Measurements from ENCODE around the gene NDST4.

Gene NDST4

DNA sequence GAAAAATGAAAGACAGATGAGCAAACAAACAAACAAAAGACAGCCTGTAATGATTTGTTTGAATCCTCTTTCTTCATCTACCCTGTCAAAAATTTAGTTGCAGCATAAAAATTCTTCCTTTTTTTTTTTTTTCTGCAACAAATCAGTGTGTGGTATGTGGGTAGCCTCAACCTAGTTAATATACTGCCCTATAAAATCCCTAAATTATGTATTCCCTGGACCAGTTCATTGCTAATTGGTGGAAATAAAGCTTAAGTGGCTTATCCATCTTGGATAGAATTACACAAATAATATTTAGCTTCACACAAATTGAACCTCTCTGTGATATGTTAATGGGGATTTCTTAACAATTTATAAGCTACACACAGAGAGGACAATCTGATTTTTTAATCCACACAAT lies 208.4 kb downstream of the NDST4 start:
- no peak for DNase-seq (ENCODE audit: low read depth)

DNA sequence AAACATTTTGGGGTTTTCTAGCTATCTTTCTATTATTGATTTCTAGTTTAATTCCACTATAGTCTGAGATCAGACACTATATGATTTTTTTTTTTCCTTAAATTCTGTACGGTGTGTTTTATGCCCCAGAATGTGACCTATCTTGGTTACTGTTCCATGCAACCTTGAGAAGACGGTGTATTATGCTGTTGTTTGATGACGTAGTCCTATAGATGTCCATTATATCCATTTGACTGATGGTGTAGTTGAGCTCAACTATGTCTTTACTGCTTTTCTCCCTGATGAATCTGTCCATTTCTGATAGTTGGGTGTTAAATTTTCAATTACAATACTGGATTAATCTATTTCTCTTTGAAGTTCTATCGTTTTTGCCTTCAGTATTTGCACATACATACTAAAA lies 212.5 kb downstream of the NDST4 start:
- DNase-seq (ENCODE audit: low read depth), result no peak

DNA sequence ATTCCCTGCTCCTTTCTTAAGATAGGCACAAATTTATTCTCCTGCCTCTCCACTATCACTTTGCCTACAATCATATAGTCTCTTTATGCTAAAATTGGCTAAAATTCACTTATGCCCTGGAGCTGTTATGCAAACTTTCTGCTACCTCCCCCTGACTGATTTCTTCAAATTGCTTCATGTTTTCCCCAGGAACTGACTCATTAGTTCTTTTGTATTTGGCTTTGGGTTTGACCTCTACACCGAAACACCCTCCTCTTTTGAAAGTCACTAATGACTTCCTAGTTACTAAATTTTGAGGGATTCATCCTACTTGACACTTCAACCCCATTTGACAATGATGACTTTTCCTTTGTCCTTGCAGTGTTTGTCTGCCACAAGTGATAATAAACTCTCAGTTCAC lies 222.6 kb downstream of the NDST4 start:
- no peak for DNase-seq (ENCODE audit: low read depth)

DNA sequence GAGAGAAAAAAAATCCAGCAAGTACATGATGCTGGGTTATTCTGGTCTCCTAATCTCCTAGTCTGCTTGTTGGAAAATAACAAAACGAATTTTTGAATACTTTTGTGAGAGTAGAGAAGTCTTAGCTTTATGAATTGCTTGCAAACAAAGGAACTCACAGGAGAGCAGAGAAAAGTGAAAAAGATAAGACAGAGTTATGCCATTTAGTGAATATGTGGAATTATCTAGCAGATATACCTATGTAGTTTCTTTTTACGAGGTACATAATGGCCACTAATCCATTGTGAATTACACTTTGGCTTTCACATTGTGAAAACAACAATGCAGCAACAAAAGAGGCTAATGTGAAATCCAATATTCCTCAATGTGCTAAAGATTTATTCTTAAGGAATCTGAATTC lies 226.7 kb downstream of the NDST4 start:
- DNase-seq (ENCODE audit: low read depth), result no peak

DNA sequence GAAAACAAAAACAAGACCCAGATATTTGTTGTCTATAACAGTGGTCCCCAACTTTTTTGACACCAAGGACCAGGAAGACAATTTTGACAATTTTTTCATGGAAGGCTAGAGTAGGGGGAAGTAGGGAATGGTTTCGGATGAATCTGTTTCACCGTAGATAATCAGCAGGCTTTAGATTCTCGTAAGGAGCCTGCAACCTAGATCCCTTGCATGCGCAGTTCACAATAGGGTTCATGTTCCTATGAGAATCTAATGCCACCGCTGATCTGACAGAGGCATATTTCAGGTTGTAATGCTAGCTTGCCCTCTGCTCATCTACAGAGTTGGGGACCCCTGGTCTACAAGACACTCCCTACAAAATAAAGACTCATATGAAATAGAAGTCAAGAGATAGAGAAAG lies 229.8 kb downstream of the NDST4 start:
- DNase-seq (ENCODE audit: low read depth), result no peak

DNA sequence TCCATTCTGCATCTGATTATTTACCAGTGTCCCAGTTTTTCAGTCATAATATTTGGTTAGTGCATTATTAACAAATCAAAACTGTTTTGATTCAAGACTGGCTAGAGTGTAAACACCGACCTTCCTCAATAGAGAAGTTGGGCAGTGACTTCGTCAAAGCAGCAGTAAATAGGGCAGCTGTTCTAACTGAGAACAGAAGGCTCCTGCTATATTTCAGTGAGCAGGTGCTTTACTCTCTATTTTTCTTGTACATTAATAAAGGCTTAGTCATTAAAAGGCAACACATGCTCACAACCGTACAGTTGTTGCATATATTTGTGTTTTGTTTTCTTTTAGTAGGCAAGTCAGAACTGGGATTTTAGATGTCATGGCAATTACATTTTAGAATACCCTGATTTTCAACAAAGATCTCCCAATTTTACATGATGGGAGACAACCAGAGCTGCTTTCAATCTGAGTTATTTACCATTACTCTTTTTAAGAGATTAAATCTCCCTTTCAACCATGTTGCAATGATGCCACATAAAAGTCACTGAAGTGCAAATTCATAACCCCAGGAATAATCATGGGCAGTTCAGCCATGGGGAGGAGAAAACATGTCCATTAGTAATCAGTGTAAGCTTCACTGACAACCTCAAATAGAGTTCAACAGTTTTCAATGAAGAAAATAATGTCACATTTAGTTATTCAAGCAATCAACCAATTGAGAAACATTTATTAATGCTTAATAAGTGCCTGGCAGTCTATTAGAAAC lies 233.3 kb downstream of the NDST4 start:
- no peak for DNase-seq (ENCODE audit: low read depth)

DNA sequence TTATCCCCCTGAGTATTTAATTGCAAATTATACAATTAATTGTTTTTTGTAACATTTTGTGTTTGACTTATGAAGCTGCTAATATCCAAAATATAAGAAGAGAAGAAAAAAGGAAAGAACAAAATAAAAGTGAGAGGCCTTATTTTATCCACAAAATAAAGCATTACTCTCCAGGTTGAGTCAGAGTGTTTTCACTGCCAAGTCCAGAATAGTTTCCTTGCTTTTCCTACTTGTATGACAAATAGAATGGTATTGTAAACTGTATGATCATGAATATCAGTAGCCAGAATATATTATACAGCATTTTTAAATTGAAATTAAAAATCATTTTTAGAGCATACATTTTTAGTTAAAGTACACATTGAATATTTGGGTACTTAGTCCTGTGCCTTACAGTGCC lies 237.8 kb downstream of the NDST4 start:
- no peak for DNase-seq (ENCODE audit: low read depth)

DNA sequence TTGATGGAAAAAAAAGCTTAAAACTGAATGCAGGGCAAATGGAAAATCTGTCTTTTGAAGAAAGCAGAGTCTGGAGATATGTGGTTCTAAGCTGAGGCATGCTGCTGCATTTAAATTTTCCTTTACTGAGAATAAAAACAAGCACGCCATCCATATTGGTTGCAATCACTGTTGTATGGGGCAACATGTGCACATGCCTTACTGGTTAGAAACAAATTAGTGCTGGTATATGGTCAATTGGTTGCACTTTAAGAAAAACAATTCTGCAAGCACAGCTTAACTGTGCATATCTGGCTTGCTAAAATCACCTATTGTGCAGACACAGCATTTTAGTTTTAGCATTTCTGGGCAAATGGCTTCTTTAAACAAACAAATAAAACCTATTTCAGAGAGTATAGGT lies 239.1 kb downstream of the NDST4 start:
- no peak for DNase-seq (ENCODE audit: low read depth)

DNA sequence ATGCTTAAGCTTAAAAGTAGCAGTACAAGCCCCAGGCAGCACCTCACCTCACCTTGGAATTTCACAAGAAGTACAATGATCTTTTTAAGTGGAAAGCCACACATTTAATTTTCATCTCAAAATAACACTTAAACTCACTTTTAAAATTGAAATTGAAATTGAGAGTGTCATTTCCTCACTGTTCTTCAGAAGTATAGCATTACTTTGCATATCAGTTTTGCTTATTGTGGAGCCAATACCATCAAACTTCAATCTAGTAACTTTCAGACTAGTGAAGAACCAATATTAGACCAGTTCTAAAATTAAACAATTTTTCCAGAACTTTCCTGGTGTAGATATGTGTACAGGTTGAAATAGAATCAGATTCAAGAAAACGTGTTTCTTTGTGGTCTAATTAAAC lies 242.4 kb downstream of the NDST4 start:
- no peak for DNase-seq (ENCODE audit: low read depth)

DNA sequence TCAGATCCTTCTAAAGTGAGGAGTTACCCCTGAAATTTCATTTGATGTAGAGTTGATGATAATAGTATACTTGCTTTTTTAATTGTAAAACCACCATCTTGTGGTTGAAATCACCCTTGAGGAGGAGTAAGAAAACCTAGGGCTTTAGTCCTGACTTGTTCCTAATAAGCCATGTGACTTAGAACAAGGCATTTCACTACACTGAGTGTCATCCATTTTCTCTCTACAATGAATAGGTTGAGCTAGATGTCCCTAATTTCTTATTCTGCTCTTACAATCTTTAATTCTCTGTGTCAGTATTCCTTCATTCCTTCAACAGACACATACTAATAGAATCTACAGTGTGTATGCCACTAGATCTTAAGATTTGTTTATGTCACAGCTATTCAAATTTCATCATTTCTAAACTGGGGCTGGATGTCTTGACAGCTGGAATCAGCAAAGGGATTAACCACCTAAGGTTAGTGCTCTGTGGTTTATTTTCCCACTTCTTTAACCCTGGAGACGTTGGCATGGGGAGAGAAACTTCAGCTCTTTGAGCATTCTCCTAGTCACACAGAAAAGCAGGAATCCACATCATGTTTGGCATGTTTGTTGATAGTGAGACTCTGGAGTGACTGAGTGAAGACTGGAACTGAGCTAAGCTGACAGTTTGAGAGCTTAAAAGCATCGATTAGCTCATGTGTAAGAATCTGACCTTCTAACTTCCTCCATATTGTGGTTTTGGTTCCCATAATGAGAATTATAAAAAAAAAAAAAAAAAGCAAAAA lies 246.3 kb downstream of the NDST4 start:
- DNase-seq (ENCODE audit: low read depth), result no peak

DNA sequence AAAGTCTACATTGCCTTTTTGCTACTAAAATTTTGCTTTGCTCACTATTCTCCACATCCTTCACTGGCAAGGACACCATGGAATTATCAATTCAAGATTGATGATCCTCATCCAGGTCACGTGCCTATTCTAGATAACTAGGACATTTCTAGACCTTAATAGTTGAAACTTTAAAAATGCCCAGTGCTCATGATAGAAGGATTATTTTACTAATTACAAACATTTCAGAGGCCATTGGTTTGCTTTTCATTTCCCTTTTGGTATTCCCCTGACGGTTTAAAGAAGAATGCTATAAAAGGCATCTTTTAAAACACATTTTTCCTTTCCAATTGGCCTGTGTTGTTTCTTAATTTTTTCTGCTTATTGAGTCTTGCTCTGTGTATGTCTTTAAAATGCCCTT lies 249.4 kb downstream of the NDST4 start:
- no peak for DNase-seq (ENCODE audit: low read depth)

DNA sequence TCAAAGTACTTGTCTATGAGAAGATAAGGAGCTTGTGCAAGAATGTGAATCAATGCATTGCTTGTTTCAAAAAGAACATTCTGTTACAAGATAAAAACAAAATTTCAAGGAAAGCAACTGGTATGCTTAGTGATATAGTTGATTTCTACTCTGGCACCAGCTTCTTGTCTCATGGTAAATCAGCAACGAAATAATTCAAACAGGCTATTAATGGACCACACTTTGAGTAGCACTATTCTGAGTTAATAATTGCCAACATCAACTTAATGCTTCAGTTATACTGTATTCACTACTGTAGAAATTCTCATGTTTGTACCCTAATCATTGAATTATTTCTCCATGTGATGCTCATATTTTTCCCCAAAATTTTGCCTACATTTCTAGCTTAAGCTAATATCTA lies 252.6 kb downstream of the NDST4 start:
- DNase-seq (ENCODE audit: low read depth), result no peak

DNA sequence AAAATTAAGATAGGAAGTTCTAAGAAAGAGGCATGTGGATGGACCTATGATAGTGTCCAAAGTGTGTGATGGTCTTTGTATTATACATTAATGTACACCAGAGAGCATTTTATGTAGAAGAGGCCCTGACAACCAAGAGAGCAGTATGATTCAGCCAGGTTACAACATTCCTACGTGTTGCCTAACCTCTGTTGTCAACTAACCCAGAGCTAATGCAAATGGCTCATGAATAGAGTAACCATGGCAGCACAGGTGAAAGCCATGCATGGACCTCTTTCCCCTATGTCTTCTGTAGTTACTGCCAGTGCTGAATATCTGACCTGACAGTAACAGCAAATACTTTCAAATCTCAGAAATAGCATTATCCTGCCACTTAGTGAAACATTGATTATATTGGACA lies 255.6 kb downstream of the NDST4 start:
- no peak for DNase-seq (ENCODE audit: low read depth)

DNA sequence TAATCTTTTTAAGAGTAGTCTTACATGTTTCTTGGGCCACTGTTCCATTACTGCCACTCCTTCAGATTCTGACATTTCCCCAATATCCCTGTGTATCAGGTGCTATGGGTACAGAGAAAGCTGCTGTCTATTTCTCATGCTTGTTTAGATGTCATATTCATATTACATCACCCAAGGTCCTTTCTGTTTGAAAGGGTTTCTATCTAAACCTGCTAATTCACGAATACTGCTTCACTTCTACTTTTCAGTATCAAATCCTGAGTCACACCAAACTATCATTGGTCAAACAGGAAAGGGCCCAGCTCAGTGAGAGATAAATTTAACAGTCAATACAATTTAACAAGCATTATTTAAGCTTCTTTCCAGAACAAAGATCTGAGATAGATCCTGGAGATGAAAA lies 273.4 kb downstream of the NDST4 start:
- no peak for DNase-seq (ENCODE audit: low read depth)

DNA sequence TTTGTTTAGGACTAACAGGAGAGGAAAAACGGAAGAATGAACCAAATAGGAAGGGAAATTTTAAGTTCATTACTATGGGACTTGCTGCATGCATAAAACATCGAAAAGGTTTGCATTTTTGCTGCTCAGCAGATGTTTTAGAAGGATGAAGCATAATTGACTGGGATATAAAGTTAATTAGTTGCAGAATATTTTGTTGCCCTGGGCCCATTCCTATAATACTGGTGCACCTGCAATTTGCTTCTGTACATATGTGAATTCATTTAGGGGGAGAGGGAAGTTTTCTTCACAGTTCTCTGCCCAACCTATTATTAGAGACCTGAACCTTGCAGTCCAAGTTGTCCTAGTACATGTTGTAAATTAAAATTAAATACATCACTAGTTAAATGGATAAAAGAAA lies 282.8 kb downstream of the NDST4 start:
- no peak for DNase-seq (ENCODE audit: low read depth)

DNA sequence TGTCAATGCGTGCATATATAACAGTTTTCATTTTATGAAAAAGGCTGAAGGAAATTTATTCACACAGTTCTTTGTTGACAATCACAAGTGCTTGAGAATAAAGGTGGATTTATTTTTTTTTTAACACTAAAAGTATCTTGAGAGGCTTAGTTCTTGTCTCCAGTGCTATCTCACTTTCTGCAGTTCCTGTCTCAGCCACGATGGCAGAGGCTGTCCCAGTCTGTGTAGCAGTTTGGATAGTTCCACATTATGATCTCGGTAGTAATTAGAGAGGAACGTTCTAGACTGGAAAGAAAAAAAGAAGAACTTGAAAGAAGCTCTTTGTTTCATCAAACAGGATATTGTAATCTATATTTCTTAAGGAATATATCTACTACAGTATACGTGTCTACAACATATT lies 285.8 kb downstream of the NDST4 start:
- no peak for DNase-seq (ENCODE audit: low read depth)

DNA sequence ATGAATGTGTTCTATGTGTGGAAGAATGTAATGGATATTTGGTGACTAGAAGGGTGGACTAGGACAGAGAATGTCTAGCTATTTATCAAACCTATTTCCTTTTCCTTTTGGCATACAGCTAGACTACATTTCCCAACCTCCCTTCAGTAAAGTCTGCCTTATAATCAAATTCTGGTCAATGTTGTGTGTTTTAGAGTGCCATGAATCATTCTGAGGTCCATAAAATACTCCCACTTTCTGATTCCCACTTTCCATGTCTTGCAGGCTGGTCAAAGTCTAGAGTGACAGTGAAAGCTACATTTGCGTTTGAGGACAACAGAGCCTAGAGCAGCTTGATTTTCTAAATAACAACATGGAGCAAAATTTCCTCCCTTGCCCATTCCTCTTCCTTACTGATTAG lies 297.7 kb downstream of the NDST4 start:
- no peak for DNase-seq (ENCODE audit: low read depth)

DNA sequence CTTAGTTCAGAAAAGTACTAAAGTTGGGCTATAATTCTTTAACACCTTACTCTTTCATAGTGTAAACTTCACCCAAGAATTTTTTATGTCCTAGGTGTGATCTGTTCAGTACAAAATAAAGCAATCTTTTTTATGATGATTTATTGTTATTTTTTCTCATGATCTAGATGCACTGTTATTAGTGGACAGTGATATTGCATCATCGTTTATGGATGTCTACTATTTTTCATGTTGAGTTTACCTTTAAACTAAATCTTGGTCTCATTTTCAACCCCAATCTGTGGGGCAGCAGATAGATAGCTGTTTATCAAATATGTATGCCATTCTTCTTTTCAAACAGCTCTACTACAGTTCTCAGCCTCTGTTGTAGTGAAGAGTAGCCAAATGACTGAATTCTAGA lies 299.5 kb downstream of the NDST4 start:
- no peak for DNase-seq (ENCODE audit: low read depth)

DNA sequence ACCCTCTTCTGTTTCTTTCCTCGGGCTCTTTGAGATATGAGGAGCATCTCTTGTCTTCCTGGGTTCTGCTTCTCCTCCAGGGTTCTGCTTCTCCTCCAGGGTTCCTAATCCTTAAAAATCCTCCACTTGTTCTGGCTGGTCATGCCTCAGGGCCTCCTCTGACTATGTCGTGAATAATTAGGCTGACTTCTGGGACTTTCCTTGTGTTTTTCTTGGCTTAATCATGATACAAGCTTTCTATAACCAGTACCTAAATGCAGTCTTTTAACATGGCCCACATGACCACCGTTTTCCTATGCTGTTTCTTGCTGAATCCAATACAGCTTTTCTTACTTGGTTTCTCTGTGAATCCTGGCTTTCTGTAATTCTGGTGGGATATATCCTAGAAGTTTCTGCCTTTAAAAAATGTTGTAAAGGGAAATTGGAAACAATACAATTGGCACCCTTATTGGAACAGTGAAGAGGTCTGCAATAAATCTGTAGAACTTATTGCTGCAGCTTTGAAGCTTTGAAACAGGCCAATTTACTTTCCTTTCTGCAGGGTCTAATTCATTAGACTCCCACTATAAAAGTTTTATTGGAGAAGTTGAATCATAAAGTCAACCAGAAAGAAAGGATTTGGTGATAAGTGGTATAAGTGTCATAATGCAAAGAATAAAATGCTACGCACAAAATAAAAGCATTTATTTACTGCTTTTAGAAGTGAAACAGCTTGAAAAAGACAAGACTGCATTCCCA lies 301.7 kb downstream of the NDST4 start:
- no peak for DNase-seq (ENCODE audit: low read depth)

DNA sequence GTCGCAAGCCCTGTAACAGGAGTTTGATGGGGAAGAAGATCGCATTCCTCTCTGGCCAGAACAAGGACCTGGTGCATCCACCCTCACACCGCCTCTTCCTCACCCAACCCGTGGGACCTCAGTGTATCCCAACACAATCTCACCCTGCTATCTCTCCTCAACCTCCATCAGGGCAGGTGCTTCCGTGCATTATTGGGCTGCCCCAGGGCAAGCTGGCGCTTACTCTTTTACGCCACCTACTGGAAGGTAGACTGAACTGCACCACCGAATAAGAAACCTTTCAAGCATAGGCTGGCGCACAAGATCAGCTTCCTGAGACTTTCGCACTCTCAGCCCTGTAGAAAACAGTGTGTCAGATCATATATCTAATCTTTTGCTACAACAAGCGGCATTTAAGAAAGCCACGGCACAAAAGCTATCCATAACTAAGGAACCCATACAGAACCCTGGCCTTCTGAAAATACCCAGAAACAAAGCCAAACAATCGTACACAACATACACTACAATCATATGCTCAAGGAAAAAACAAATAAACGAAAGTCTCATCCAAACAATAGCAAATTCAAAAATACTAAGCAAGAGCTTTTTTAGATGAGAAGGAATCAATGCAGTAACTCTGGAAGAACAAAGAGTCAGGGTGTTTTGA lies 305.5 kb downstream of the NDST4 start:
- peak; percentile 9 for DNase-seq (ENCODE audit: low read depth)

DNA sequence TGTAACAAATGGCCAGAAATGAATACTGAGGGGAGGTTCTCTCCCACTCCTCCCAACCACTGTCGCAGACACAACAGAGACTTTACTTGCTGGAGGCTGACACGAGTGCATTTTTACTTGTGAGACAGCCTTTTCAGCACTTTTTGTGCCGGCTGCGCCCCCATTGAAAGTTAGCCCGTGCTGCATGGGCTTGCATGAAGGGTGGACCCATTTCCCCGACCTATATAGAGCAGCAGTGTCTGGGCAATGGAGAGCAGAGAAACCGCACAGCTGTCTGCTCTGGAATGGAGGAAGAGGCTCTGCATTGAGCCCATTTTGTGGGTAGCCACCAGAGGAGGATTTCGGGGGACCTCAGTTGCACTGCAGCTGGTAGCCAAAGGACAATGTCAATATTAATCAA lies 306.1 kb downstream of the NDST4 start:
- DNase-seq (ENCODE audit: low read depth), result no peak

DNA sequence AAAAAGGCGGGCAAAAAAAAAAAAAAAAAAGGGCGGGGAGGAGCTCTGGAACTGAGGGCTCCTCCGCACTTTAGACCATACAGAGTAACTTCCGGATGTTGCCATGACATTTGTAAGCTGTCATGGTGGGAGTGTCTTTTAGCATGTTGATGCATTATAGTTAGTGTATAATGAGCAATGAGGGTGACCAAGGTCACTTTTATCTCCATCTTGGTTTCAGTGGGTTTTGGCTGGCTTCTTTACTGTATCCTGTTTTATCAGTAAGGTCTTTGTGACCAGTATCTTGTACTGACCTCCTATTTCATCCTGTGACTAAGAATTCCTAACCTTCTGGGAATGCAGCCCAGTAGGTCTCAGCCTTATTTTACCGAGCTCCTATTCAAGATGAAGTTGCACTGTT lies 321.4 kb downstream of the NDST4 start:
- no peak for DNase-seq (ENCODE audit: low read depth)

DNA sequence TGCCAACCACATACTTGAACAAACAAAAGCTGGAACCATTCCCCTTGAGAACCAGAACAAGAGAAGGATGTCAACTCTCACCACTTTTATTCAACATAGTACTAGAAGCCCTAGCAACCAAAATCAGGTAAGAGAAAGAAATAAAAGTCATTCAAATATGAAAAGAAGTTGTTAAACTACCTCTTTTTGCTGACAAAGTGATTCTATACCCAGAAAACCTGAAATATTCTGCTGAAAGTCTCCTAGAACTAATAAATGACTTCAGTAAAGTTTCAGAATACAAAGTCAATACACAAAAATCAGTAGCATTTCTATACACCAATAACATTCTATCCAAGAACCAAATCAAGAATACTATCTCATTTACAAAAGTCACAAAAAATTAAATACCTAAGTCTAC lies 327.9 kb downstream of the NDST4 start:
- DNase-seq (ENCODE audit: low read depth), result no peak

Measured in fibroblast of the conjunctiva (primary cell).